ENCODE data around the gene RGS18. TPM values are rescaled to one million over a fixed set of nuclear protein-coding genes. Genes with fewer than 3 reads are reported as not detected.

RGS18 gene
- total RNA-seq, 1 experiment from 2014 or later, result not detected

DNA sequence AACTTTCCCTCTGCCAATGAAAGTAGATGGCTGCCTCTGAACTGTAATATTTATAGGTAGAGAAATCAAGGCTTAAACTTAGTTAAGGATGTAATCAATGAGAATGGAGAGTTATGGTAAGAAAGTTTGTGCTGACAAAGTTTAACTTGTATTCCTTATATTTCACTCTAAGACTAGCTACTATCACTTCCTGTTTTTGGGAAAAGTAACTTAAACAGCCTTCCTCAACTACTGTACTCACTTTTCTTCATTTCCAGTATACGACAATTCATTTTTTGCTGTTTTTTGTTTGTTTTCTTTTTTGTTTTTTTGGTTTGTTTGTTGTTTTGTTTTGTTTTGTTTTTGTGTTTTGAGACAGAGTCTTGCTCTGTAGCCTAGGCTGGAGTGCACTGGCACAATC lies 3.7 kb downstream of the RGS18 start:
- H3K14ac ChIP-seq (ENCODE audit: insufficient read depth, low read length), result no peak overlapping the region
- H3K36me3 Mint-ChIP-seq (ENCODE audit: insufficient read depth in 1 of 3, low read depth in 3 of 3), result peaks cover 4 to 15% (median 6%) of the 10 kb centered on the region in 3 experiments; a peak in 4 of 7 replicates
- H3K4ac ChIP-seq (ENCODE audit: low read depth, low read length), result no peak overlapping the region
- WGBS (ENCODE audit: extremely low coverage, insufficient read length, low lambda C conversion rate), result no CpG with 5 or more reads among the region's 1 CpG
- no peak overlapping the region for H3K56ac ChIP-seq (ENCODE audit: insufficient read length, low read depth, low read length)
- no peaks in the 10 kb centered on the region for H3K9me3 ChIP-seq (ENCODE audit: control insufficient read depth, low read depth, low read length)
- no peak overlapping the region for H3K4me2 ChIP-seq (ENCODE audit: insufficient read depth, insufficient read length, low read length)
- no peak overlapping the region for H4K91ac ChIP-seq (ENCODE audit: insufficient read length, low read depth, low read length)
- no peak overlapping the region for H3K27ac ChIP-seq (ENCODE audit: insufficient read length, low read depth, low read length)
- no peak overlapping the region for H2BK12ac ChIP-seq (ENCODE audit: insufficient read length, low read depth, low read length)
- H3K27me3 Mint-ChIP-seq (ENCODE audit: low read depth), result no peaks in the 10 kb centered on the region
- no peak for DNase-seq
- H3K23me2 ChIP-seq (ENCODE audit: insufficient read length, low read depth, low read length, poor library complexity, severe bottlenecking), result no peaks in the 10 kb centered on the region
- no peak overlapping the region for H3K9ac ChIP-seq (ENCODE audit: extremely low read depth, insufficient read length, low read length)
- TF ChIP-seq, protein P1, sequence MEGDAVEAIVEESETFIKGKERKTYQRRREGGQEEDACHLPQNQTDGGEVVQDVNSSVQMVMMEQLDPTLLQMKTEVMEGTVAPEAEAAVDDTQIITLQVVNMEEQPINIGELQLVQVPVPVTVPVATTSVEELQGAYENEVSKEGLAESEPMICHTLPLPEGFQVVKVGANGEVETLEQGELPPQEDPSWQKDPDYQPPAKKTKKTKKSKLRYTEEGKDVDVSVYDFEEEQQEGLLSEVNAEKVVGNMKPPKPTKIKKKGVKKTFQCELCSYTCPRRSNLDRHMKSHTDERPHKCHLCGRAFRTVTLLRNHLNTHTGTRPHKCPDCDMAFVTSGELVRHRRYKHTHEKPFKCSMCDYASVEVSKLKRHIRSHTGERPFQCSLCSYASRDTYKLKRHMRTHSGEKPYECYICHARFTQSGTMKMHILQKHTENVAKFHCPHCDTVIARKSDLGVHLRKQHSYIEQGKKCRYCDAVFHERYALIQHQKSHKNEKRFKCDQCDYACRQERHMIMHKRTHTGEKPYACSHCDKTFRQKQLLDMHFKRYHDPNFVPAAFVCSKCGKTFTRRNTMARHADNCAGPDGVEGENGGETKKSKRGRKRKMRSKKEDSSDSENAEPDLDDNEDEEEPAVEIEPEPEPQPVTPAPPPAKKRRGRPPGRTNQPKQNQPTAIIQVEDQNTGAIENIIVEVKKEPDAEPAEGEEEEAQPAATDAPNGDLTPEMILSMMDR (conservative IDR thresholded peaks at IDR 0.05), result no peak
- no peaks in the 10 kb centered on the region for H4K20me1 ChIP-seq (ENCODE audit: control insufficient read depth, insufficient read depth, insufficient read length)
- H2BK20ac ChIP-seq (ENCODE audit: low read depth, low read length, poor library complexity, severe bottlenecking), result no peak overlapping the region
- H3K27ac Mint-ChIP-seq, result no peak overlapping the region
- H3K18ac ChIP-seq (ENCODE audit: insufficient read length, low read depth, low read length), result no peak overlapping the region
- no peaks in the 10 kb centered on the region for H3K79me2 ChIP-seq (ENCODE audit: insufficient read depth, low read length)
- H3T11ph ChIP-seq (ENCODE audit: low read length), result no peak overlapping the region
- H3K27me3 ChIP-seq (ENCODE audit: insufficient read depth, low read length), result no peaks in the 10 kb centered on the region
- H3K9me3 Mint-ChIP-seq, result peaks cover 8 to 14% of the 10 kb centered on the region in 2 experiments
- H3K23ac ChIP-seq (ENCODE audit: insufficient read length, low read depth, low read length), result no peak overlapping the region
- no peak overlapping the region for H2AFZ ChIP-seq (ENCODE audit: low read length)
- H2AK5ac ChIP-seq (ENCODE audit: insufficient read length, low read length), result no peak overlapping the region
- H3K4me1 Mint-ChIP-seq, result no peaks in the 10 kb centered on the region
- no peaks in the 10 kb centered on the region for H3K4me1 ChIP-seq (ENCODE audit: insufficient read depth, low read length)
- no peak overlapping the region for H2BK120ac ChIP-seq (ENCODE audit: low read depth, low read length, poor library complexity, severe bottlenecking)
- H2BK5ac ChIP-seq (ENCODE audit: insufficient read length, low read length), result no peak overlapping the region
- no peak overlapping the region for H2BK15ac ChIP-seq (ENCODE audit: low read depth, low read length)
- no peaks in the 10 kb centered on the region for H3K79me1 ChIP-seq (ENCODE audit: insufficient read depth, low read depth, low read length, poor library complexity, severe bottlenecking)
- no peak overlapping the region for H4K8ac ChIP-seq (replicated peaks; ENCODE audit: insufficient read length, low read depth, low read length)
- no peak overlapping the region for H4K5ac ChIP-seq (ENCODE audit: insufficient read length, low read depth, low read length)
- no peak overlapping the region for H3K4me3 Mint-ChIP-seq

All from H9 (cell line).